T-helper 2 cell treated with Interferon-gamma antibody and Interleukin-4, amounts not matched to agents 100 ng/mL and 5 ng/mL, for 36 hours (primary cell): Measurements from ENCODE around the gene TTLL11. TPM values are rescaled to one million over a fixed set of nuclear protein-coding genes. Genes with fewer than 3 reads are reported as not detected.

Experiments used
- intact Hi-C: fragments of 100-400 bp; cut with micrococcal nuclease; formaldehyde crosslinking; loops from one replicate; pipeline ENCODE4 v1.15.1; 2023
- total RNA-seq: library from RNA; stranded (reverse); gene quantifications from 2 replicates; pipeline ENCODE4 v1.2.3, GENCODE V29; 2022

The TTLL11 gene
- total RNA-seq, 1 donor from 2014 or later = 2.7 TPM

- intact Hi-C loops = no loop called here
Measured at GRCh38 chr9:121820286-121821005, 272.7 kb downstream of the TTLL11 start.

- intact Hi-C loops = no loop called here
Measured at GRCh38 chr9:121819428-121820231, 273.5 kb downstream of the TTLL11 start.

DNA sequence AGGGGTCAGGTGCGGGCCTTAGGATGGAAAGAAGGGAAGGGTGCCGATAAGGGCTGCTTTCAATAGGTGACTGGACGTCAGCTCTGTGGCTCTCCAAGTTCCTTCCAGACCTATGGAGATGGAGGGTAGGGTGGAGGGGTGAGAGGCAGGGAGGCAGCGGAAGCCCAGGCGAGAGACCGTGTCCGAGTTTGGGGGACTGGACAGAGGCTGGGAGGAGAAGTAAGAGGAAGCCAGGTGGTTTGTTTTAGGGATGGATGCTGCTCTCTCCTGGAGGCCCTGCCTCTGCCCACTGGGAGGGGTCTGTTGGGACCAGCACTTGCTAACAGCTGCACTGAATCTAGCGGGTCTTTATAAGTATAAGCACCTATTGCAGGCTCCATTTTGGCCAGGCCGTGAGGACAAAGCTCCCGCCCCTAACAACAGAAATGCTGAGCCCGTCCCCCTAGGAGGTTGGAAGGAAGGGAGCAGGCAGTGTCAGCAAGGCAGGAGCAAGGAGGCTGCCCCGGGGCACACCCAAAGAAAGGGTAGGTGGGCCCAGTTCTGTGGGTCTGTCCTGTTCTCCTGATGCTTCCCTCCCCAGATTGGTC, 274.2 kb downstream of the TTLL11 start:
- intact Hi-C loops = no loop called here

DNA sequence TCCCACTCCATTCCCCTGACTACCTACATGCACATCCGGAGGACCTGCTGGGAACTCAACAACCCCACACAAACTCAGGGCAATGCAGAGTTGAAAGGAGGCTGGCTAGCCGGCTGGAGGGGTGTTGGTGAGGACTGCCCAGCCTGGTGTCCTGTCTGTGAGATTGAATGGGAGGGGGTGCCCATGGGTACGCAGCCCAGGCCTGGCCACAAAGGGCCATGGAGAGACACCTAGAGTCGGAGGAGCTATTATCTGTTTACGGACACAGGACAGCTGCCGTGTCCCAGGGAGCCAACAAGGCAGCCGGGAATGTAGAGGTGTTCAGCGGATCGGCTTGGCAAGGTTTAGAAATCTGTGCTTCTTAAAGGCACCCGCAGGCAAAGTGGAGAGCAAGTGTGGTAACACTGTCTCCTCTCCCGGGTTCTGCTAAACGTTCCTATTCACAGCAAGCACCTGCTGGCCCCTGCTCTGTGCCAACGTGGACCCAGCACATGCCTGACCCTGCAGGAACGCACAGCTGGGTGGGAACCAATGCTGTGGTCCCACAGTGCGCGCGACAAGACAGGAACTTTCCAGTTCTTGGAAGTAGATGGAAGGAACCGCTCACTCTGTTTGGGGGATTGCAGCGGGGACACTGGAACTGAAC, 275.0 kb downstream of the TTLL11 start:
- intact Hi-C loops = no loop called here

DNA sequence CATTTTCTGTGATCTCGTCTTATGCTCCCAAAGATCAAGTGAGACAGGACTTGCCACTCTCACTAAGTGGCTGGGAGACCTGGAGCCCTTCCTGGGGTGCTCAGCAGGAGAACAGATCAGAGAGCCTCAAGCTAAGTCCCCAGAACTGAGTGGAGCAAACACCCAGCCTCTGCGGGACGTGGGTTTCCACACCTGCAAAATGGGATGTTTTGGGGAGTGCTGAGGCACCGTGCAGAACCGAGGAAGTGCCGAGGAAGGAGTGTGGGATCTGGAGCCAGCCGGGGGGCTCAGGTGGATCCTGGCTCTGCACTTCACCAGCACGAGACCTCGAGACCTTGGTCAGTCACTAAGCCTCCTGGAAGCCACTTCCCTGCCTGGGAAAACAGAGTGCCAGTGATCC, 275.6 kb downstream of the TTLL11 start:
- intact Hi-C loops = no loop called here

DNA sequence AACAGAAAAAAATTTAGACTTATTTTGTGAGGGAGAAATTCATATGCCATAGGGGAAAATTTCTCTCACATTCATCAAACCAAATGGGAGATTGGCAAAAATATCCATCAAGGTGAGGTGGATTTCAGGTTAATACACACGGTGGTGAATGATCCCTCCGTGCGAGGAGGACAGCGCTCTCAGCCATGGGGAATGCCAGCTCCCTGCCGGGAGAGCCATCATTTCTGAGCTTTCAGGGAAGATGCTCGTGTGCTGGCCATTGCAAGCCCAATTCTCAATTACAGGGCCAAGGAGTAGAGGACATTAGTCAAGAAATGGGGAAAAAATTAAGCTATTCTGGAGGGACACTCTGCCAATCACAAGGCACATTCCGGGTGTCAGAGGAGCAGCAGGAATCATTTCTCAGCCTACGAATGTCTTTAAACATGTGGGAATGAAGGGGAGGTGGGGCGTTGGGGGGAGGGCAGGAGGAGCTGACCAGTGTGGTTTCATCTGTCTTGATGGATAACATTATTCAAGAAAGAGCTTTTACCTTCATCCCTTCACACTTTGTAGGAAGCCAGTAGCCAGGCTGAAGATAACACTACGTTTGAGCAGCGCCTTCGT, 276.2 kb downstream of the TTLL11 start:
- intact Hi-C loops = no loop called here

GRCh38 chr9:121816449-121816817, 276.7 kb downstream of the TTLL11 start:
- intact Hi-C loops = no loop called here

DNA sequence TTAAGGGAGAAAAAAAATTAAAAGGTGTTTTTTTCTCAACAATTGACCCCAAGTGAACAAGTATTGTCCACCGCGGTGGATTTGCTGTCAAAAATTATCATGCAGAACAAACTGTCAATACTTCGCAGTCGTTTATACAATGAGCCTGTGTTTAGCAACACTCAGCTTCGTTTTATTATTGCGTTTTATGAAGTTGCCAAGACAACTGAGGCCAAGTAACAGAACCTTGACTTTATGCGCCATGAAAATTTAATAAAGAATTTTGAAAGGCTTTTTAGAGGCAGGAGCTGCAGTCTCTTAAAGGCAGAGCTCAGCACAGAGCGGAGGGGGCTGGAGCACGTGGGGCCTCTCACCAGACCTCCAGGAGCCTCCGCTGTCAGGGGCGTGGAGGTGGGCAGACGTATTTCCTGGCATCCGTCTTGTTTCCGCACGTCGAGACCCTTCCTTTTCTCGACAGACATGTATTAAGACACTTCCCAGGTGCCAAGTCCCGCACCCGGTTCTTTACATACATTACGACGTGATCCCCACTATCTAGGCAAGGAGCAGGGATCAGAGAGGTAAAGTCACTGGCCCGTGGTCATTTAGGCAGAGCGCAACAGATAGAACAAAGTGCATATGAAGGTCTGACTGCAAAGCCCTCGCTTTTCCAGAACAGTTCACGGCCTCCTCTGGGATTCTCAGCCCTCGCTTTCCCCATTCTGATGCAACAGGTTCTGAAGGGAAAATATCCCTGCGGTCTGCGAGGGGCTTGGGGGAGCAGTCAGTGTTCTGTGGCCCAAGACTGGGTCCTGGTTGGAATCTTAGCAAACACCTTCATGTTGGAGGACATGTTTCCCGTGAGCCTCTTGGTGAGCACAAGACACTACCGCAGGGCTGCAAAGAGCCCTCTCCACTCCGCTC, 277.3 kb downstream of the TTLL11 start:
- intact Hi-C loops = no loop called here

- intact Hi-C loops = no loop called here
Measured at GRCh38 chr9:121815084-121815483, 278.0 kb downstream of the TTLL11 start.

- intact Hi-C loops = no loop called here
Measured at GRCh38 chr9:121814594-121814993, 278.5 kb downstream of the TTLL11 start.

GRCh38 chr9:121813519-121814210, 279.4 kb downstream of the TTLL11 start:
- intact Hi-C loops = no loop called here

- intact Hi-C loops = no loop called here
Measured at GRCh38 chr9:121812159-121812735, 280.9 kb downstream of the TTLL11 start.

DNA sequence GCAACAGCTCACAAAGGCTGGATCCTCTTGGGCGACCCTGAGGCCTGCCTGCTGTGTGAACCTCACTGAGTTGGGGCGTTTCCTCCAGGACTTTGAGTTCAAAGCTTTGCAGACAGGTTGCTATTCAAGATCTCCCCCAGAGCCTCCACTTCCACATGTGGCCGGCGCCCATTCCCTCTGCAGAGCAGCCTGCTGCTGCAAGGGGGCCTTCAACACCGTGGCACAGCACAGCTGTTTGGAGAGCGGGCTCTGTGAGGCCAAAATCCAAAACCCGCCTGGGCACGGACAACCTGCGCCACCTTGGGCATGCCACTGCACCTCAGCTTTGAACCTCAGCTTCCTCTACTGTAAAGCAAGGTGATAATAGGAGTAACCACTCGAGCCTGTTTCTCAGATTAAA, 281.4 kb downstream of the TTLL11 start:
- intact Hi-C loops = no loop called here

DNA sequence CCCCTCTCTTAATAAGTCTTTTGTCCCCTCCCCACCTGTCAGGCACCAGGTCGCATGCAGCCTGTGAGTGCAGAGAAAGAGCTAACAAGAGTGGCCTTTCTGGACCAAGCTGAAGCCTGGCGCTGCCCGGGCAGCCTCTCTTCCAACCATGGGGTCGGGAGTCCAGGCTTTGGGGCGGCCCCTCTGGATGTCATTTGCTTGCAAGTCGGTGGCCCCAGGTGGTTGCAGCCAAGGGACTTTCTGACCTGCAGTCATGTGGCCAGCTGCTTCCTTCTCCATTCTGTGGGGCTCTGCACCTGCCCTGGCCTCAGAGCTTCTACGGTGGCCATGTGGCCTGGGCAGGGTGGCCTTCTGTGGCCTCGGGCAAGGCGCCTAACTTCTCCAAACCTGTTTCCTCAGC, 282.0 kb downstream of the TTLL11 start:
- intact Hi-C loops = no loop called here

DNA sequence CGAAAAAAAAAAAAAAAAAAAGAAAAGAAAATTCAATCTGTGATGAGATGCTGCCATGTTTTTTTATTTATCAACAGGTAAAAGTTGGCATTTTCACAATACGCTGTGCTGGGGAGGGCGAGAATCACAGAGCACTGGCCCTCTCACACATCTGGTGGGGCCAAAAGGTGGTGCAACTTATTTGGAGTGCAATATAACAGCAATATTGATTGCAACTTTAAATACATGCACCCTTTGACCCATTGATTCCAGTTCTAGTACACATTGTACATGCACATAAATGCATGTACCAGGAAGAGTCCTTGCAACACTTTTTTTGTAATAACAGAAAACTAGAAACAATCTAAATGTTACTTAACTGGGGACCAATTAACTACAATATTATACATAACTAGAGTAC, 282.6 kb downstream of the TTLL11 start:
- intact Hi-C loops = no loop called here

DNA sequence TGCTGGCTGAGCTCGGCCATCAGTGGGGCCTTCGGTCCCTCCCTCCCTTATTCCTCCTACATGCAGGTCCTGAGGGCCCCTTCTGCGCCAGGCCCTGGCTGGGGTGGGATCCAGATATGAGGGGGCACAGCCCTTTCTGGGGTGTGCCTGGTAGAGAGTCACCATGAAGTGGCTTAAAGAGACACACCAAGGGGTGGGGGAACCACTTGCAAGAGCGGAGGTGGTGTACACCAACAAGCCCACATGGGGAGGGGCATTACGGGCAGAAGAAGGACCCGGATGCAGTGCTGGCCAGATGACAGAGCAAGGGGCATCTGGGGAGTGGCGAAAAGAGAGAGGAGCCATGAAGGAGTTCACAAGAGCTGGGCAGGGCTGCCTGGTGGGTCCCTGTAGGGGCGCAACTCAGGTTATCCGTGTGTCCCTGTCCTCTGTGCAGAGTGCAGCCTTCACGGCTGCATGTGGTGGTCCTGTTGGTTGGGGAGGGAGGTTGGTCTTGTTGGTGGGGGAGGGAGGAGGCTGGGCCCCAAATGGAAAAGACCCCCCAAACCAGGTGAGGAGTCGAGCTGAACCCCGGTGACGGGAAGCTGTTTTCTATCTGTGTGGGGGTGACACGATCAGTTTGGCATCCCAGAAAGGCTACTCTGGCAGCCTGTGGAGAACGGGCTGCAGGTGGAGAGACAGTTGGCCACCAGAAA, 283.6 kb downstream of the TTLL11 start:
- intact Hi-C loops = no loop called here

DNA sequence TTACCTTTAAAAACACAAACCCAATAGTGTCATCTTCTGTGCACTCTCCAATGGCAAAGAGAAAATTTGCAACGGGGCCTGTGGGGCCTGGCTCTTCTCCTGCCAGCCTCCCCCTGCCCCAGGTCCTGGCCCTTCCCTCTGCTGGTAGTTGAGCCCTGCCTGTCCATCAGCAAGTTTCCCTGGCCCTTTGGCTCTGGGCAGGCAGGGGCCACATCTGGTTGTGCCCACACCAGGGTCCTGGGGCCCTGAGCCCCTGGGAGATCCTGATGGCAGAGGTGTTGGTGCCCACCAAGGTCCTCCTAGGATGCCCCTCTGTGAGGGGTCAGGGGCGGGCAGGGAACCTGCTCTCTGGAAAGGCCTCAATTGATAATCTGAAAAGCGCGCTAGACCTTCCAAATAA, 284.3 kb downstream of the TTLL11 start:
- intact Hi-C loops = no loop called here

DNA sequence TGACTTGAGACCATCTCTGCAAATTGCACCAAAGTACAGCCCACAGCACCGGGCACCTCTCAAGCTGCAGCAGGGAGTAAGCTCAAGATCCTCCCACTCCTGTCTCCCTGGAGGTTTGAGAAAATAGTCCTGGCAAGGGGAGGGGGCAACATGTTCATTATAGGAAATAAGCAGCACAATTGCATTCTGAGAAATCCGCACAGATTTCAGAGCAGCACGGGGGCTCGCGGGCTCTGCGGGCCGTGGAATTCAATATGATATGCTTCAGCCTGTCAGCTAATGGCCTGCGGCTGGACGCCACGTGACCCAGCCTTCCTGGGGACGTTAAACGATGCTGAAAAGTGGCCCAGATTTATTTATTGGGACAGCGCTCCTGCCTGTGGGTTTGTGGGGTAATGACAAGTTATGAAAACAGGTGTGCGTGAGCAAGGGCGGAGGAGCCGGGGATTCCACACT, 285.3 kb downstream of the TTLL11 start:
- intact Hi-C loops = no loop called here
